CD4-positive, alpha-beta T cell treated with Interleukin-15 for 4 hours (primary cell): ENCODE results near the gene UQCC3.
A peak's percentile ranks its signal among the peaks of the same experiment; 100 is the strongest.
"Not testable (repeated sequence)": the region's sequence is repeated elsewhere in the genome, so short reads cannot be mapped to it uniquely, and the experiment has no call there.

Experiments
- DNase-seq: peaks from one replicate; pipeline ENCODE4 v3.0.0-alpha.2; 2020; ENCODE audit warnings: low spot score

The UQCC3 gene, protein sequence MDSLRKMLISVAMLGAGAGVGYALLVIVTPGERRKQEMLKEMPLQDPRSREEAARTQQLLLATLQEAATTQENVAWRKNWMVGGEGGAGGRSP

DNA sequence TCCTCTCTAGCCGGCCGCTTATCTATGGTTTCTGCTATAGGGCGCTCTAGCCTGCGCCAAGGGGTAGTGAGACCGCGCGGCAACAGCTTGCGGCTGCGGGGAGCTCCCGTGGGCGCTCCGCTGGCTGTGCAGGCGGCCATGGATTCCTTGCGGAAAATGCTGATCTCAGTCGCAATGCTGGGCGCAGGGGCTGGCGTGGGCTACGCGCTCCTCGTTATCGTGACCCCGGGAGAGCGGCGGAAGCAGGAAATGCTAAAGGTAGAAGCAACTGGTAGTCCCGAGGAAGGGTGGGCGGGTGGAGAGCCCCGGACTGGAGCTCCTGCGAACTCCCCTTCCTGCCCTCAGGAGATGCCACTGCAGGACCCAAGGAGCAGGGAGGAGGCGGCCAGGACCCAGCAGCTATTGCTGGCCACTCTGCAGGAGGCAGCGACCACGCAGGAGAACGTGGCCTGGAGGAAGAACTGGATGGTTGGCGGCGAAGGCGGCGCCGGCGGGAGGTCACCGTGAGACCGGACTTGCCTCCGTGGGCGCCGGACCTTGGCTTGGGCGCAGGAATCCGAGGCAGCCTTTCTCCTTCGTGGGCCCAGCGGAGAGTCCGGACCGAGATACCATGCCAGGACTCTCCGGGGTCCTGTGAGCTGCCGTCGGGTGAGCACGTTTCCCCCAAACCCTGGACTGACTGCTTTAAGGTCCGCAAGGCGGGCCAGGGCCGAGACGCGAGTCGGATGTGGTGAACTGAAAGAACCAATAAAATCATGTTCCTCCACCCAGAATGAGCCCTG, at the start of gene UQCC3, which contains the start of gene LBHD1:
TSS of gene UQCC3 (plus strand) at position 66 of the 782 bp plus-strand sequence. CDS start at position 139, 73 bp downstream.
TSS of gene LBHD1 (minus strand) at position 660 of the 782 bp plus-strand sequence. CDS start 2,236 bp downstream, outside the sequence.
- peak; percentile 81 for DNase-seq

DNA sequence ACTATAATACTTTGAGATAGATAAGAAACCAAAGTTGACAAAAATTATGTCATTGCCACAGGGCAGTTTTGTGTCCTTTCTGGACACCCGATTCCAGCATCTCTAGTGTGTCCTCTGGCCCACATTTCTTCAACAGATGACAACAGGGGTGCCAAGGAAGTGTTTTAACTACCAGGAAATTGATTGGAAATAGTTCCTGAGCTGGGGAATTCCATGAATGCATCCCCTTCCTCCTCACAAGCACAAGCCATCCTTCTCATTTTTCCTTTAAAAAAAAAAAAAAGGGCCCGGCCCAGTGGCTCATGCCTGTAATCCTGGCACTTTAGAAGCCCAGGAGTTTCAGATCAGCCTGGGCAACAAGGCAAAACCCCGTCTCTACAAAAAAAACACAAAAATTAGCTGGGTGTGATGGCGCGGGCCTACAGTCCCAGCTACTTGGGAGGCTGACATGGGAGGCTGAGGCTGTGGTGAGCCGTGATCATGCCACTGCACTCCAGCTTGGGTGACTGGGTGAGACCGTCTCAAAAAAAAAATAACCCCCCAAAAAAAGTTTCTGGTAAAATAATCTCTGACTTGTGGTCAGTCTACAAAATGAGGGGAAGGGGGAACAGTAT, 48.9 kb upstream of the UQCC3 start:
- DNase-seq, result no peak

DNA sequence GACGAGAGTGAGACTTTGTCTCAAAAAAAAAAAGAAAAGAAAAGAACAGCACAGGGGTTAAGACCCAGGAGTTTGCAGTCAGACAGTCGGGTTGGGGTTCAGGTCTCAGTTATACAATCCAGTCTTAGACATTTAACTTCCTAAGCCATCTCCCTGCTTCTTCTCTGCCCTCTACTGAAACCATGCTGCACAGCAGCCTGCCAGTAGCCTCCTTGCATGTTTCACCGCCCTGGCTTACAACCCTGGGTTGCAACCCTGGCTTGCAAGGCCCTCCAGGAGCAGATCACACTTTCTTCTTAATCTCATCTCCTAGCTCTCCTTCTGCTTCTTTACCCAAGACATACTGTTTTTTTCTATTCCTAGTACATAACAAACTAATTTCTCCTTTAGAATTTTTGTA, 43.8 kb upstream of the UQCC3 start:
- no peak for DNase-seq

DNA sequence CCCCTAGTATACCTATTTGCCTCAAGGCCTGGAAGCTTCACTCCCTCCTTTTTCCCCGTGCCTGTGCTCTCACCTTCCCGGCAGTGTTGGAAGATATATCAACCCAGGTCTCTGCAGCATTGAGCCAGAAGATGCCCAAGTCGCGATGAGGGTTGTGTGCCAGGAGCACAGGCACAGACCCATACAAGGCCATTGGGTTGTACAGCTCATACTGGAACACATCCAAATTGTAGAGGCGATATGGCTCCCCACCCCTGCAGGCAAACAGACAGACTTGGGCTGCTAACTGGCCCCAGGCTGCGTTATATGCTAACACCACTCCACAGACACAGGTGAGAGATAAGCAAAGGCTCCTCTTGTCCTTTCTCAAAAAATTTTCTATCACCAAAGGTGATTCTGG, 39.0 kb upstream of the UQCC3 start:
- DNase-seq, result no peak

DNA sequence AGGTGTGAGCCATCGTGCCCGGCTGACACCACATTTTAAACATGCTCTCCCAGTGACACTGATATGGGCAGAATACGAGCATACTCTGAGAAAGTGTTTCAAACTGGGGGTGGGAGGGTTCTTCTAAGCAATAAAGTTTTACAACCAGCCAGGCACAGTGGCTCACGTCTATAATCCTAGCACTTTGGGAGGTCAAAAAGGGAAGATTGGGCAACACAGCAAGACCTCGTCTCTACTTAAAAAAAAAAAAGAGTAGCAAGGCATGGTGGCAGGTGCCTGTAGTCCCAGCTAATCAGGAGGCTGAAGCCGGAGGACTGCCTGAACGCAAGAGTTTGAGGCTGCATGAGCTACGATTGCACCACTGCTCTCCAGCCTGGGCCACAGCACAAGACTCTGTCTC, 27.3 kb upstream of the UQCC3 start:
- DNase-seq, result no peak

DNA sequence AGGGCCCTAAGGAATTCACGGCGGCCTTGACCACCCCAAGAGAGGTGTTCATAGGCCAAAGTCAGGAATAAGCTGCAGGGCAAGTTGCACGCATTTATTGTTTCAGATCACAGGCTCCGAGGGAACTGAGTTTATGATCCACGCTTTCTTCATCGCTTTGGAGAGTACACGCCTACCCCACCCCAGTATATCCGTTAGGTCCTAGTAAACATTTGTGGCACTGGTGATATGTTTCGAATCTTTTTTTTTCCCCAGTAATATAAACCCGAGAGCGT, 25.9 kb upstream of the UQCC3 start:
- DNase-seq, result no peak

DNA sequence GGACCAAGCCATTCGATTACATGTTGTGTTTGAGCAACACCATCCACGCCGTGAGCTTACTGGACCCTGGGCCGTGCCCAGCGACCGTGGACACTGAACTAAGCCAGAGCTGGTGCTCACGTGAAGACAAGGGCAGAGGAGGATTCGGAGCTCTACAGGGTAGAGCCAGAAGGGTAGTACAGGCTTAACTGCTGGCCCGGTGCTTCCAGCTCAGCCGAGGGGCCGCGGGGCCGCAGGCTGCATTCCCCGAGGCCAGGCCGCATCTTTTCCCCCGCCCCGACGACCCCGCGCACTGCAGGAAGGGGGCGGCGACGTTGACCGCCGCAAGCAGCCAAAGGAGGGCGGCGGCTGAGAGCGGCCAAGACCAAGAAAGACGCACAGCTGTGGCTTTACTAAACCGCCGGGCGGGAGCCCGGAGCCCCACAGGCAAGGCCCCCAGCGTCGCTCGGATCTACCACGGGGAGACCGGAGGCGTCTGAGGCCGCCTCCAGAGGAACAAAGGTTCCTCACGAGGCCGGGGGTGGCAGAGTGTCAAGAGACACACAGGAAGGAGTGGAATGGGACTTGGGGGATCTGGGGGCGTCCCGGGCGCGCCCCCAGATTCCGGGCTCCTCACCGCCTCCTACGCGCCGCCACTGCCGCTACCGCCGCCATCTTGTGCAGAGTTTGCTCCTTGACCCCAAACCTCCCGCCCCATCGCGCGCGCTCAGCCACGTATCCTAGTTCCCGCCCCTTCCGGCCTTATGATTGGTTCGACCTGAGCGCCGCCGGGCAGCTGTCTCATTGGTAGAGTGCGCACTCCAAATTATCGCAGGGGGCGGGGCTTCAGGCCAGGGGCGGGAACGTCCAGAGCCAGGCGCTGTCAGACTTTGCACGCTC, 25.3 kb upstream of the UQCC3 start, which contains the start of gene GANAB:
TSS of gene GANAB (minus strand) at position 668 of the 879 bp plus-strand sequence. CDS start at position 654, 14 bp downstream.
- peak; percentile 99 for DNase-seq

DNA sequence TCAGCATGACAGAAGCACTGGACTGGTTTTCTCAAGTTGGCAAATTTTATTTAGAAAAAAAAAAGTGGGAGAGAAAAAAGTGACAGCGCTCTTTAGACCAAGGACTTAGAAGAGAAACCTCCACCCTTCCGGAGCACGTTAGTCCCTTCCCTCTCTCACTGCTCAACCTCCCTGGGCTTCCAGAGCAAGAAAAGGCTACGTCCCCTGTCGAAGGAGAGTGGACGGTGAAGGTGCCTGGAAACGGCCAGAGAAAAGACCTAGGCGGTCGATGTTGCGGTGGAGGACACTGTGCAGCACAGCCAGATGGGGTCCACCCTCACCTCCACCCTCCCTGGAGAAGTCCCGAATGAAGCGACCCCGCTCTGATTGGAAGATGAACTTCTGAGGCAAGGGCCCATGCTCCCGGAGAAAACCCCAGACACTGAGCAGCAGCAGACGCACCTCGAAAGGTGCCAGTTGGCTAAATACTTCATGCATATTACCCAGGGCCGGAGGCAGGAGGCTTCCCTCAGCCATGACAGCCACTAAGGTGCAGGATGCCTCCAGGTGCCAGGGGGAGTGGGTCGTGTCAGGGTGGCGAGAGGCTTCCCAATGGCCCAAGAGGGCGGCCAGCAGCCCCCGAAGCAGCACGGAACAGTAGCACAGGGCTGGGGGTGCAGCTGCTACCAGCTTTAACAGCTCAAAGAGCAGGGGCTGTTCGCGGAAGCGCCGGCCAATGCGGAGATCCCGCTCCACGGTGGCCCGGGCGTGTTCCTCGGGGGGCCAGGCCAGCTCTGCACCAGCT, 24.5 kb upstream of the UQCC3 start:
- DNase-seq, result no peak

DNA sequence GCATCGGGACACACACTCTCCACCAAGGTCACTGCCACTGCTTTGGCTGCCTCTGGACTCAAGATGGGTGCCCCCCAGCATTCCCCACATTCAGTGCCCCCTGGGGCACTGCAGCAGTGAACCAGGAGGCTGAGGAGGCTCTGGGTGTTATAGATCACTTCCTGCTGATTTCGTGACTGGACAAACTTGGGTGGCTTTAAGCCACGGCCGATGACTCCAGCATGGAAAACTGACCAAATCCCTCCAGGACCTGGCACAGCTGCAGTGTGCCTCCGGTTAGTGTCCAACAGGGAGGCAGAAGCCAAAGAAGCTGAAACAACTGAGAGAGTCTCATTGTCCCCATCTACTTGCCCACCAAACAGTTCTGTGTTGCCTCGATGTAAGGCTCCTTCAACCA, 23.9 kb upstream of the UQCC3 start:
- no peak for DNase-seq

DNA sequence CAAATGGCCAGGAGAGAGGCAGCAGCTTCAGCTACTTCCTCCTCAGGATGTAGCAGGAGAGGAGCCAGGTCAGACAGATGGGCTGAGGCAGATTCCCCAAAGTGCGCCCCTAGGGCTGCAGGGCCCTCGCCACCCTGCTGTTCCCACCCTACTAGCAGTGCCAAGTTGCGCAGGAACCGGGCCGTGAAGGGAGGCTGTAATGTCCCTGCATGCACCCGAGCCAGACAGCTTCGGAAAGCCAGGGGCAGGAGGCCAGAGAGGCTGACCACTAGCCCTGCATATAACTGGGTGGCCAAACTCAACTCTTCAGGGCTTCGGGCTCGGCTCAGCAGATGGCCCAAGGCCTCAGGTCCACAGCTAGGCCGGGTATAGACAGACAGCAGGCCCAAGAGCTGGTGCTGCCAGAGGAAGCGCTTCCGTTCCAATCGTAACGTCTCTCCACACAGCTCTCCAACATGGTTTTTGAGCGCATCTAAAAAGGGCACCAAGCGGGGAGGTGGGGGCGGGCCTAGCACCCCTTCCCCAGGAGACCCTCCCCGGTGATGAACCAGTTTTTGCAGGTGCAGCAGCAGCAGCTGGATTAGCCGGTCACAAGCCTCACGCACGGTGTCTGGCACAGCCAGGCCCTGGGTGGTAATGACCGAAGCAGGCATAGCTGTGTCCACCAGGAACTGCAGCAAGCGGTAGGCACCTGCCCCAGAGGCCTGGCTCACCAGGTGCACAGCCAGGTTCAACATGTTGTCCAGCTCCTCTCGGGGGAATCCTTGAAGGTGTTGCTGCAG, 23.1 kb upstream of the UQCC3 start:
- DNase-seq, result no peak

DNA sequence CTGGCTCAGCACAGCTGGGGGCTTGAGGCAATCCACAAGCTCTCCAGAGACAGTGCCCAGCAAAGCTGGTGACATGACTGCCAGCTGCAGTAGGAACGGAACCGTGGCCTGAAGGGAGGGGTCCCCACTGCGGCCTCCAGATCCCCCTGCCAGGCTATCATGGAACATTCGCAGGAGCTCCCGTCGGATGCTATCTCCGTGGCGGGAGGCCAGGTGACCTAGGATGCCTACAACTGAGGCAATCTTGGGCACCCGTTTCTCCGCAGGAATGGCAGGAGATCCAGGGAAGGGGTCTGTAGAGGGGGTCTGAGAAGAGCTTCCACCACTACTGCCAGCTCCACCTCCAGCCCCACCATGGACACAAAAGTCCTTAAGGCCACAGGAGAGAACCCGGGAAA, 22.5 kb upstream of the UQCC3 start:
- DNase-seq, result no peak

DNA sequence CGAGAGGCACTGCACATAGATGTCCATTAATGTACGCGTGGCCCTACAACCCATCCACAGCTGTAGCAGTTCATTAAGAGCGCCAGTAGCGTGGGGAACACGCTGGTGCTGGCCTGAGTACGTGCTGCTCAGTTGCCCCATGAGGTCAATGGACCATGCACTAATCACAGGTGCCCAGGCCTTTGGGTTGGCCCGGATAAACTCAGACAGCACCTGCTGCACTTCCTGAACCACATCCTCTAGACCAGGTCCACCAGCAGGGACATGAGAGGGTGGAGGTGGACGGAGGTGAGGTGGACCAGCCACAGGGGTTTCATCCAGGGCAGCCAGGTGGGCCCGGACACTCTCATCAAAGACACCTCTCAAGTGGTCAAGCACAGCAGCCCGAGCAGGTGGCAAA, 22.0 kb upstream of the UQCC3 start:
- no peak for DNase-seq

DNA sequence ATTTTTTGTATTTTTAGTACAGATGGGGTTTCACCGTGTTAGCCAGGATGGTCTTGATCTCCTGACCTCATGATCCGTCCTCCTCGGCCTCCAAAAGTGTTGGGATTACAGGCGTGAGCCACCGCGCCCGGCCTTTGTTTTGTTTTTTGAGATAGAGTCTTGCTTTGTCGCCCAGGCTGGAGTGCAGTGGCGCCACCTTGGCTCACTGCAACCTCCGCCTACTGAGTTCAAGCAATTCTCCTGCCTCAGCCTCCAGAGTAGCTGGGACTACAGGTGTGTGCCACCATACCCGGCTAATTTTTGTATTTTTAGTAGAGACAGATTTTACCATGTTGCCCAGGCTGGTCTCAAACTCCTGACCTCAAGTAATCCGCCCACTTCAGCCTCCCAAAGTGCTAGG, 21.2 kb upstream of the UQCC3 start:
- DNase-seq, result not testable (repeated sequence)

DNA sequence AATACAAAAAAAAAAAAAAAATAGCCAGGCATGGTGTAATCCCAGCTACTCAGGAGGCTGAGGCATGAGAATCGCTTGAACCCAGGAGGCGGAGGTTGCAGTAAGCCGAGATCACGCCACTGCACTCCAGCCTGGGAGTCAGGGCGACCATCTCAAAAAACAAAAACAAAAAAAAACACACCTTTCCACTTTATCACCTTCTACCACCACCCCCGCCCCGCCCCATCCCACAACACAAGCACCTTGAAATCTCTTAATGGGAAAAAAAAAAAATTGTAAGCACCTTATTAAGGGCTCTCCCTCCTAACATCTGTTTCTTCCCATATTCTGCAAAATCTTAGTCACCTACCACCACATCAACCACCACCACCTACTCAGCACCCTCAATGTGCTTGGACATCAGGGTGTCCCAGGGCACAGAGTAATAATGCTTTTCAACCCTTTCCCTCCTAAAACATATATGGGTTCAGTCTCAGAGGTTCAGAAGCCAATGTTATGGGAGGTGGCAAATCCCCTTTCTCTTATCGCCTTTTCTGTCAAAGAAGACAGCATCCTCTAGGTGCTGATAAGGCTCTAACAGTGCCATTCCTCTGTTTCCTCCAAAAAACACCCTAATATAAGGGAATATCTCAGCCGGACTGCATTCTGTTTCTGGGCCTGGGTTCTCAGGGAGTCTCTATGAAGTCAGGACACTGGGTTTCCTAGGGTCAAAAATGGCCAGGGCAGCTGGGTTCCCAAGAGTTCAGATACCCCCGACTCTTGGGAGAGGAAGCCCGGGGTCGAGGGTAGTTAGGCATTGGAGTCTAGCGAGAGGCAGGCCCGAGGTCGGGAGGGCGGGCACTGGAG, 19.1 kb upstream of the UQCC3 start:
- peak; percentile 75 for DNase-seq

DNA sequence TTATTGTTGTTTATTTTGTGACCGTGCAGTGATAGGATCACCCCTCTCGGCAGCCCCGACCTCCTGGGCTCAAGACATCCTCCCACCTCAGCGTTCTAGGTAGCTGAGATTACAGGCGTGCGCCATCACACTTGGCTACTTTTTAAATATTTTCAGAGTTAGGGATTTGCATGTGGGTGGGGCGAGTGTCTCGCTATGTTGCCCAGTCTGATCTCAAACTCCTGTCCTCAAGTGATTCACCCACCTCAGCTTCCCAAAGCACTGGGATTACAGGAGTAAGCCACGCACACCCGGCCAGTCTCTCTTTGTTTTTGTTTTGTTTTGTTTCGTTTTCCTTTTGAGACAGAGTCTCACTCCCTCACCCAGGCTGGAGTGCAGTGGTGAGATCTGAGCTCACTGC, 17.2 kb upstream of the UQCC3 start:
- DNase-seq, result no peak

DNA sequence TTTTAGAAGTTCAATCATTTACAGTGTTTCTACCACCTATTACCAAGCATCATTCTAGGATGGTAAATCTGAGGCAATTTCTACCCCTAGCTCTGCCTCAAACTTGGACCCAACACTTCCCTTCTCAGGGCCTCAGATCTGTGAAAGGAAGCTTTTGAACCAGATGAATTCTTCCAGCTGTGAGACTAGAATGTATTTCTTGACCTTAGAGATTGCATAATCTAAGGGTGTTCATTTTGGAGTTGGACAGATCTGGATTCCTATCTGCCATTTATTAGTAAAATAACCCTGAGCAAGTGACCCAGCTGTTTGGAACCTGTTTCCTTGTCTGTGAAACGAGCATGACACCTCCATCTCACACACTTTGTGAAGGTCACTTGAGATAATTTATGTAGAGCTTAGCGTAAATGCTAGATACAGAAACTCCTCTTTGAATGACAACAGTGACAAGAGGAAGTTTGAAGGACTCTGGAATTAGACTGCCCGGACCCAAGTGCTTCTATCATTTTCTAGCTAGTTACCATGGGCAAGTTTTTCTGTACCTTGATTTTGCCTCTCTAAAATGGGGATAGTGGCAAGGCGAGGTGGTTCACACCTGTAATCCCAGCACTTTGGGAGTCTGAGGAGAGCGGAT, 14.6 kb upstream of the UQCC3 start:
- DNase-seq, result no peak

DNA sequence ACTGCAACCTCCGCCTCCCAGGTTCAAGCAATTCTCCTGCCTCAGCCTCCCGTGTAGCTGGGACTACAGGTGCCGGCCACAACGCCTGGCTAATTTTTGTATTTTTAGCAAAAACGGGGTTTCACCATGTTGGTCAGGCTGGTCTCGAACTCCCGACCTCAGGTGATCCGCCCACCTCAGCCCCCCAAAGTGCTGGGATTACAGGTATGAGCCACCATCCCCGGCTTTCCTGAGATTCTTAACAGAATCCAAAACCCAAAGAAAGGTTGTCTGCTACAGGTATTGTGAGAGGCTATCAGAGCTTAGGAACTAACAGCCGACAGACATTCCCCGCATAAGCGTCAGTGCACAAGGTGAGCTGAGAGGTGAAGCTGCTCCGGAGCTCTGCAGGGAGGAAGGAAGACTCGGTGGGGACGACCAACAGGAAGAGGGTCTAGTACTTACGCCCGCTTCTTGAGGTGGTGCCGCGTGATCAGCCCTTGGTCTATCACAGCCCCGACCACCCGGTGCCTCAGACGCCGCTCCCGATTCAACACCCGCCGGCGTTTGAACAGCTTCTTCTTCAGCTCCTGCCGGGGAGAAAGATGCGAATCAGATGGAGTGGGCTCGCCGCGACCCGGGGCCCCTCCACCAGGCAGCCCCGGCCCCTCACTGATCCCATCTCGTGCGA, 6.9 kb upstream of the UQCC3 start:
- peak; percentile 50 for DNase-seq

DNA sequence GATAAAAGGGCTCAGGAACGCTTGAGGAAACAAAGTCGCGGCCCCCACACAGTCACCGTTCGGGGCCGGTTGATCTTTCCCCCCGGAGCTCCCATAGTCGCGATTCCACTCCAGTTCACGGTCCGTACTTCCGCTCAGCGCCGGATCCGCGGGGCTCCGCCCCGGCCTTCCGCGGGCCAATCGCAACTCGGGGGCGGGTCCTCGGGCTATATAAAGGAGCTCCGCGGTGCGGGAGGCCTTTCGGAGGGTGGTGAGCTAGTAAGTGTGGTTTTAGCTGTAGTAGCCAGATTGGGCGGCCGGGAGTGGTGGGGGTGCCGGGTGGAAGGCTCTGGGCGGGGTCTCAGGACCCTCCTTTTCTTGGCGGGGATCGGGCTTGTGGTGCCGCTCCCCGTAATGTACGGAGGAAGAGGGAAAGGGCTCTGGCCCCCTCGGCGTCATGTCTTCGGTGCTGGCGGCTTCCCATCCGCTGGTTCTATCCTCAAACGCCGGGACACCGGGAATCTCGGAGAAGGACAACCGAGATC, 6.3 kb upstream of the UQCC3 start, which contains the start of the genes C11orf98 and CSKMT:
TSS of gene C11orf98 (minus strand) at position 136 of the 524 bp plus-strand sequence. CDS start at position 95, 41 bp downstream.
TSS of gene CSKMT (plus strand) at position 238 of the 524 bp plus-strand sequence. CDS start 568 bp downstream, outside the sequence.
- peak; percentile 96 for DNase-seq
